WTC11 (cell line): ENCODE data around the gene PGM3. TPM values are rescaled to one million over a fixed set of nuclear protein-coding genes. Genes with fewer than 3 reads are reported as not detected.

Experiments
- ATAC-seq: fragments of 200-7000 bp; cut with Tn5 transposase; 2 replicates; pipeline ENCODE4 v1.10.0; 2021; ENCODE audit warnings: mild to moderate bottlenecking, moderate library complexity
- CTCF ChIA-PET: fragments of 300-600 bp; sonication (Branson Sonifier 250); formaldehyde crosslinking; loops from one replicate; lab custom pipeline; 2021; ENCODE audit warnings: antibody characterized with exemption; lab: Charles Lee
- POLR2A ChIA-PET: fragments of 350-600 bp; sonication (Branson Sonifier 250); formaldehyde crosslinking; loops from one replicate; lab custom pipeline; 2021; ENCODE audit warnings: antibody characterized with exemption; lab: Charles Lee
- DNase-seq: peaks from one replicate; pipeline ENCODE4 v3.0.0; 2021; ENCODE audit warnings: low spot score
- H3K27ac Mint-ChIP-seq: 2 replicates; pipeline ENCODE4 v1.8.0; 2021; ENCODE audit warnings: mixed read lengths
- H3K27me3 Mint-ChIP-seq: 2 replicates; pipeline ENCODE4 v1.8.0; 2021; ENCODE audit warnings: low read depth, mild to moderate bottlenecking, moderate library complexity, mixed read lengths
- H3K36me3 Mint-ChIP-seq: 2 replicates; pipeline ENCODE4 v1.8.0; 2021; ENCODE audit warnings: mixed read lengths
- H3K4me1 Mint-ChIP-seq: 2 replicates; pipeline ENCODE4 v1.8.0; 2022; ENCODE audit warnings: mixed read lengths
- H3K4me3 Mint-ChIP-seq: 2 replicates; pipeline ENCODE4 v1.8.0; 2021; ENCODE audit warnings: mild to moderate bottlenecking, moderate library complexity, mixed read lengths
- H3K9me3 Mint-ChIP-seq: 2 replicates; pipeline ENCODE4 v1.8.0; 2021; ENCODE audit warnings: mixed read lengths
- CREM ChIP-seq: sonication (generic); formaldehyde crosslinking; IDR thresholded peaks from 2 replicates; pipeline ENCODE4 v1.8.1; 2022; ENCODE audit warnings: mild to moderate bottlenecking, missing genetic modification reagents, moderate library complexity
- FOXJ3 ChIP-seq: sonication (generic); formaldehyde crosslinking; IDR thresholded peaks from 2 replicates; pipeline ENCODE4 v1.9.0; 2021; ENCODE audit warnings: missing genetic modification reagents, mild to moderate bottlenecking, borderline replicate concordance
- MAX ChIP-seq: sonication (generic); formaldehyde crosslinking; IDR thresholded peaks from 2 replicates; pipeline ENCODE4 v1.8.0; 2022; ENCODE audit warnings: mild to moderate bottlenecking, missing genetic modification reagents
- NR3C1 ChIP-seq: sonication (generic); formaldehyde crosslinking; conservative IDR thresholded peaks from 2 replicates; pipeline ENCODE4 v1.8.1; 2023; ENCODE audit warnings: low read depth, mild to moderate bottlenecking, missing genetic modification reagents
- OVOL2 ChIP-seq: fragments of 250-450 bp; sonication (Bioruptor Pico); IDR thresholded peaks from 2 replicates; pipeline ENCODE4 v1.9.0; 2021; ENCODE audit warnings: mild to moderate bottlenecking, borderline replicate concordance
- ZBTB21 ChIP-seq: sonication (generic); formaldehyde crosslinking; IDR thresholded peaks from 2 replicates; pipeline ENCODE4 v1.8.1; 2023; ENCODE audit warnings: mild to moderate bottlenecking, missing genetic modification reagents, borderline replicate concordance
- ZMAT4 ChIP-seq: fragments of 250-450 bp; sonication (Bioruptor Pico); IDR thresholded peaks from 2 replicates; pipeline ENCODE4 v1.9.0; 2021; ENCODE audit warnings: mild to moderate bottlenecking
- total RNA-seq: library from RNA; stranded (reverse); gene quantifications from 3 replicates; pipeline ENCODE4 v1.2.3, GENCODE V29; 2021
- TF ChIP-seq, protein P1 (sequence below): sonication (generic); formaldehyde crosslinking; IDR thresholded peaks from 2 replicates; pipeline ENCODE4 v1.8.1; 2023; ENCODE audit warnings: mild to moderate bottlenecking, missing genetic modification reagents, borderline replicate concordance
- TF ChIP-seq, protein P2 (sequence below): fragments of 250-450 bp; sonication (Bioruptor Pico); IDR thresholded peaks from 2 replicates; pipeline ENCODE4 v1.9.0; 2021; ENCODE audit warnings: mild to moderate bottlenecking
- TF ChIP-seq, protein P3 (sequence below): sonication (generic); formaldehyde crosslinking; IDR thresholded peaks from 2 replicates; pipeline ENCODE4 v1.8.0; 2023; ENCODE audit warnings: missing genetic modification reagents, mild to moderate bottlenecking, borderline replicate concordance
- TF ChIP-seq, protein P4 (sequence below): sonication (generic); formaldehyde crosslinking; IDR thresholded peaks from 2 replicates; pipeline ENCODE4 v1.8.0; 2022; ENCODE audit warnings: mild to moderate bottlenecking, missing genetic modification reagents
- TF ChIP-seq, protein P5 (sequence below): fragments of 250-450 bp; sonication (Bioruptor Pico); IDR thresholded peaks from 2 replicates; pipeline ENCODE4 v1.9.0; 2021; ENCODE audit warnings: mild to moderate bottlenecking, borderline replicate concordance
- TF ChIP-seq, protein P6 (sequence below): sonication (generic); formaldehyde crosslinking; IDR thresholded peaks from 2 replicates; pipeline ENCODE4 v1.8.1; 2022; ENCODE audit warnings: low read depth, missing genetic modification reagents, borderline replicate concordance
- TF ChIP-seq, protein P7 (sequence below): sonication (generic); formaldehyde crosslinking; IDR thresholded peaks from 2 replicates; pipeline ENCODE4 v1.8.1; 2023; ENCODE audit warnings: mild to moderate bottlenecking, missing genetic modification reagents

PGM3 gene
- total RNA-seq, 1 experiment from 2014 or later: 70.0 TPM

GRCh38 chr6:83160167-83160566 lies 32.9 kb downstream of the PGM3 start:
- Mint-ChIP-seq H3K27ac (no peak overlapping the region), H3K9me3 (no peaks in the 10 kb centered on the region), H3K36me3 (peaks cover 31% of the 10 kb centered on the region), H3K27me3 (no peaks in the 10 kb centered on the region), H3K4me3 (no peak overlapping the region), H3K4me1 (no peaks in the 10 kb centered on the region)
- DNase-seq (no peak), ATAC-seq (no peak)
- ChIA-PET POLR2A (no interaction called here), CTCF (interaction anchor here (1.1 kb wide), 1 partner anchor 354 kb away, joined by 3 read pairs; no protein-coding TSS in a partner anchor)
- no peak for TF ChIP-seq NR3C1 (CRISPR knock-in tag)
- TF ChIP-seq, protein P1, sequence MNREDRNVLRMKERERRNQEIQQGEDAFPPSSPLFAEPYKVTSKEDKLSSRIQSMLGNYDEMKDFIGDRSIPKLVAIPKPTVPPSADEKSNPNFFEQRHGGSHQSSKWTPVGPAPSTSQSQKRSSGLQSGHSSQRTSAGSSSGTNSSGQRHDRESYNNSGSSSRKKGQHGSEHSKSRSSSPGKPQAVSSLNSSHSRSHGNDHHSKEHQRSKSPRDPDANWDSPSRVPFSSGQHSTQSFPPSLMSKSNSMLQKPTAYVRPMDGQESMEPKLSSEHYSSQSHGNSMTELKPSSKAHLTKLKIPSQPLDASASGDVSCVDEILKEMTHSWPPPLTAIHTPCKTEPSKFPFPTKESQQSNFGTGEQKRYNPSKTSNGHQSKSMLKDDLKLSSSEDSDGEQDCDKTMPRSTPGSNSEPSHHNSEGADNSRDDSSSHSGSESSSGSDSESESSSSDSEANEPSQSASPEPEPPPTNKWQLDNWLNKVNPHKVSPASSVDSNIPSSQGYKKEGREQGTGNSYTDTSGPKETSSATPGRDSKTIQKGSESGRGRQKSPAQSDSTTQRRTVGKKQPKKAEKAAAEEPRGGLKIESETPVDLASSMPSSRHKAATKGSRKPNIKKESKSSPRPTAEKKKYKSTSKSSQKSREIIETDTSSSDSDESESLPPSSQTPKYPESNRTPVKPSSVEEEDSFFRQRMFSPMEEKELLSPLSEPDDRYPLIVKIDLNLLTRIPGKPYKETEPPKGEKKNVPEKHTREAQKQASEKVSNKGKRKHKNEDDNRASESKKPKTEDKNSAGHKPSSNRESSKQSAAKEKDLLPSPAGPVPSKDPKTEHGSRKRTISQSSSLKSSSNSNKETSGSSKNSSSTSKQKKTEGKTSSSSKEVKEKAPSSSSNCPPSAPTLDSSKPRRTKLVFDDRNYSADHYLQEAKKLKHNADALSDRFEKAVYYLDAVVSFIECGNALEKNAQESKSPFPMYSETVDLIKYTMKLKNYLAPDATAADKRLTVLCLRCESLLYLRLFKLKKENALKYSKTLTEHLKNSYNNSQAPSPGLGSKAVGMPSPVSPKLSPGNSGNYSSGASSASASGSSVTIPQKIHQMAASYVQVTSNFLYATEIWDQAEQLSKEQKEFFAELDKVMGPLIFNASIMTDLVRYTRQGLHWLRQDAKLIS (CRISPR knock-in tag): no peak
- TF ChIP-seq ZBTB21 (CRISPR knock-in tag): no peak
- TF ChIP-seq, protein P2, sequence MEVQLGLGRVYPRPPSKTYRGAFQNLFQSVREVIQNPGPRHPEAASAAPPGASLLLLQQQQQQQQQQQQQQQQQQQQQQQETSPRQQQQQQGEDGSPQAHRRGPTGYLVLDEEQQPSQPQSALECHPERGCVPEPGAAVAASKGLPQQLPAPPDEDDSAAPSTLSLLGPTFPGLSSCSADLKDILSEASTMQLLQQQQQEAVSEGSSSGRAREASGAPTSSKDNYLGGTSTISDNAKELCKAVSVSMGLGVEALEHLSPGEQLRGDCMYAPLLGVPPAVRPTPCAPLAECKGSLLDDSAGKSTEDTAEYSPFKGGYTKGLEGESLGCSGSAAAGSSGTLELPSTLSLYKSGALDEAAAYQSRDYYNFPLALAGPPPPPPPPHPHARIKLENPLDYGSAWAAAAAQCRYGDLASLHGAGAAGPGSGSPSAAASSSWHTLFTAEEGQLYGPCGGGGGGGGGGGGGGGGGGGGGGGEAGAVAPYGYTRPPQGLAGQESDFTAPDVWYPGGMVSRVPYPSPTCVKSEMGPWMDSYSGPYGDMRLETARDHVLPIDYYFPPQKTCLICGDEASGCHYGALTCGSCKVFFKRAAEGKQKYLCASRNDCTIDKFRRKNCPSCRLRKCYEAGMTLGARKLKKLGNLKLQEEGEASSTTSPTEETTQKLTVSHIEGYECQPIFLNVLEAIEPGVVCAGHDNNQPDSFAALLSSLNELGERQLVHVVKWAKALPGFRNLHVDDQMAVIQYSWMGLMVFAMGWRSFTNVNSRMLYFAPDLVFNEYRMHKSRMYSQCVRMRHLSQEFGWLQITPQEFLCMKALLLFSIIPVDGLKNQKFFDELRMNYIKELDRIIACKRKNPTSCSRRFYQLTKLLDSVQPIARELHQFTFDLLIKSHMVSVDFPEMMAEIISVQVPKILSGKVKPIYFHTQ (CRISPR knock-in tag): no peak
- TF ChIP-seq ZMAT4: no peak
- no peak for TF ChIP-seq FOXJ3 (CRISPR knock-in tag)
- TF ChIP-seq, protein P3, sequence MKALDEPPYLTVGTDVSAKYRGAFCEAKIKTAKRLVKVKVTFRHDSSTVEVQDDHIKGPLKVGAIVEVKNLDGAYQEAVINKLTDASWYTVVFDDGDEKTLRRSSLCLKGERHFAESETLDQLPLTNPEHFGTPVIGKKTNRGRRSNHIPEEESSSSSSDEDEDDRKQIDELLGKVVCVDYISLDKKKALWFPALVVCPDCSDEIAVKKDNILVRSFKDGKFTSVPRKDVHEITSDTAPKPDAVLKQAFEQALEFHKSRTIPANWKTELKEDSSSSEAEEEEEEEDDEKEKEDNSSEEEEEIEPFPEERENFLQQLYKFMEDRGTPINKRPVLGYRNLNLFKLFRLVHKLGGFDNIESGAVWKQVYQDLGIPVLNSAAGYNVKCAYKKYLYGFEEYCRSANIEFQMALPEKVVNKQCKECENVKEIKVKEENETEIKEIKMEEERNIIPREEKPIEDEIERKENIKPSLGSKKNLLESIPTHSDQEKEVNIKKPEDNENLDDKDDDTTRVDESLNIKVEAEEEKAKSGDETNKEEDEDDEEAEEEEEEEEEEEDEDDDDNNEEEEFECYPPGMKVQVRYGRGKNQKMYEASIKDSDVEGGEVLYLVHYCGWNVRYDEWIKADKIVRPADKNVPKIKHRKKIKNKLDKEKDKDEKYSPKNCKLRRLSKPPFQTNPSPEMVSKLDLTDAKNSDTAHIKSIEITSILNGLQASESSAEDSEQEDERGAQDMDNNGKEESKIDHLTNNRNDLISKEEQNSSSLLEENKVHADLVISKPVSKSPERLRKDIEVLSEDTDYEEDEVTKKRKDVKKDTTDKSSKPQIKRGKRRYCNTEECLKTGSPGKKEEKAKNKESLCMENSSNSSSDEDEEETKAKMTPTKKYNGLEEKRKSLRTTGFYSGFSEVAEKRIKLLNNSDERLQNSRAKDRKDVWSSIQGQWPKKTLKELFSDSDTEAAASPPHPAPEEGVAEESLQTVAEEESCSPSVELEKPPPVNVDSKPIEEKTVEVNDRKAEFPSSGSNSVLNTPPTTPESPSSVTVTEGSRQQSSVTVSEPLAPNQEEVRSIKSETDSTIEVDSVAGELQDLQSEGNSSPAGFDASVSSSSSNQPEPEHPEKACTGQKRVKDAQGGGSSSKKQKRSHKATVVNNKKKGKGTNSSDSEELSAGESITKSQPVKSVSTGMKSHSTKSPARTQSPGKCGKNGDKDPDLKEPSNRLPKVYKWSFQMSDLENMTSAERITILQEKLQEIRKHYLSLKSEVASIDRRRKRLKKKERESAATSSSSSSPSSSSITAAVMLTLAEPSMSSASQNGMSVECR (CRISPR knock-in tag): no peak
- no peak for TF ChIP-seq CREM (CRISPR knock-in tag)
- TF ChIP-seq, protein P4, sequence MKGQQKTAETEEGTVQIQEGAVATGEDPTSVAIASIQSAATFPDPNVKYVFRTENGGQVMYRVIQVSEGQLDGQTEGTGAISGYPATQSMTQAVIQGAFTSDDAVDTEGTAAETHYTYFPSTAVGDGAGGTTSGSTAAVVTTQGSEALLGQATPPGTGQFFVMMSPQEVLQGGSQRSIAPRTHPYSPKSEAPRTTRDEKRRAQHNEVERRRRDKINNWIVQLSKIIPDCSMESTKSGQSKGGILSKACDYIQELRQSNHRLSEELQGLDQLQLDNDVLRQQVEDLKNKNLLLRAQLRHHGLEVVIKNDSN (CRISPR knock-in tag): no peak
- TF ChIP-seq, protein P5, sequence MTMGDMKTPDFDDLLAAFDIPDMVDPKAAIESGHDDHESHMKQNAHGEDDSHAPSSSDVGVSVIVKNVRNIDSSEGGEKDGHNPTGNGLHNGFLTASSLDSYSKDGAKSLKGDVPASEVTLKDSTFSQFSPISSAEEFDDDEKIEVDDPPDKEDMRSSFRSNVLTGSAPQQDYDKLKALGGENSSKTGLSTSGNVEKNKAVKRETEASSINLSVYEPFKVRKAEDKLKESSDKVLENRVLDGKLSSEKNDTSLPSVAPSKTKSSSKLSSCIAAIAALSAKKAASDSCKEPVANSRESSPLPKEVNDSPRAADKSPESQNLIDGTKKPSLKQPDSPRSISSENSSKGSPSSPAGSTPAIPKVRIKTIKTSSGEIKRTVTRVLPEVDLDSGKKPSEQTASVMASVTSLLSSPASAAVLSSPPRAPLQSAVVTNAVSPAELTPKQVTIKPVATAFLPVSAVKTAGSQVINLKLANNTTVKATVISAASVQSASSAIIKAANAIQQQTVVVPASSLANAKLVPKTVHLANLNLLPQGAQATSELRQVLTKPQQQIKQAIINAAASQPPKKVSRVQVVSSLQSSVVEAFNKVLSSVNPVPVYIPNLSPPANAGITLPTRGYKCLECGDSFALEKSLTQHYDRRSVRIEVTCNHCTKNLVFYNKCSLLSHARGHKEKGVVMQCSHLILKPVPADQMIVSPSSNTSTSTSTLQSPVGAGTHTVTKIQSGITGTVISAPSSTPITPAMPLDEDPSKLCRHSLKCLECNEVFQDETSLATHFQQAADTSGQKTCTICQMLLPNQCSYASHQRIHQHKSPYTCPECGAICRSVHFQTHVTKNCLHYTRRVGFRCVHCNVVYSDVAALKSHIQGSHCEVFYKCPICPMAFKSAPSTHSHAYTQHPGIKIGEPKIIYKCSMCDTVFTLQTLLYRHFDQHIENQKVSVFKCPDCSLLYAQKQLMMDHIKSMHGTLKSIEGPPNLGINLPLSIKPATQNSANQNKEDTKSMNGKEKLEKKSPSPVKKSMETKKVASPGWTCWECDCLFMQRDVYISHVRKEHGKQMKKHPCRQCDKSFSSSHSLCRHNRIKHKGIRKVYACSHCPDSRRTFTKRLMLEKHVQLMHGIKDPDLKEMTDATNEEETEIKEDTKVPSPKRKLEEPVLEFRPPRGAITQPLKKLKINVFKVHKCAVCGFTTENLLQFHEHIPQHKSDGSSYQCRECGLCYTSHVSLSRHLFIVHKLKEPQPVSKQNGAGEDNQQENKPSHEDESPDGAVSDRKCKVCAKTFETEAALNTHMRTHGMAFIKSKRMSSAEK (CRISPR knock-in tag): no peak
- TF ChIP-seq, protein P6, sequence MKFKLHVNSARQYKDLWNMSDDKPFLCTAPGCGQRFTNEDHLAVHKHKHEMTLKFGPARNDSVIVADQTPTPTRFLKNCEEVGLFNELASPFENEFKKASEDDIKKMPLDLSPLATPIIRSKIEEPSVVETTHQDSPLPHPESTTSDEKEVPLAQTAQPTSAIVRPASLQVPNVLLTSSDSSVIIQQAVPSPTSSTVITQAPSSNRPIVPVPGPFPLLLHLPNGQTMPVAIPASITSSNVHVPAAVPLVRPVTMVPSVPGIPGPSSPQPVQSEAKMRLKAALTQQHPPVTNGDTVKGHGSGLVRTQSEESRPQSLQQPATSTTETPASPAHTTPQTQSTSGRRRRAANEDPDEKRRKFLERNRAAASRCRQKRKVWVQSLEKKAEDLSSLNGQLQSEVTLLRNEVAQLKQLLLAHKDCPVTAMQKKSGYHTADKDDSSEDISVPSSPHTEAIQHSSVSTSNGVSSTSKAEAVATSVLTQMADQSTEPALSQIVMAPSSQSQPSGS: no peak
- no peak for TF ChIP-seq MAX (CRISPR knock-in tag)
- TF ChIP-seq OVOL2 (CRISPR knock-in tag): no peak
- TF ChIP-seq, protein P7, sequence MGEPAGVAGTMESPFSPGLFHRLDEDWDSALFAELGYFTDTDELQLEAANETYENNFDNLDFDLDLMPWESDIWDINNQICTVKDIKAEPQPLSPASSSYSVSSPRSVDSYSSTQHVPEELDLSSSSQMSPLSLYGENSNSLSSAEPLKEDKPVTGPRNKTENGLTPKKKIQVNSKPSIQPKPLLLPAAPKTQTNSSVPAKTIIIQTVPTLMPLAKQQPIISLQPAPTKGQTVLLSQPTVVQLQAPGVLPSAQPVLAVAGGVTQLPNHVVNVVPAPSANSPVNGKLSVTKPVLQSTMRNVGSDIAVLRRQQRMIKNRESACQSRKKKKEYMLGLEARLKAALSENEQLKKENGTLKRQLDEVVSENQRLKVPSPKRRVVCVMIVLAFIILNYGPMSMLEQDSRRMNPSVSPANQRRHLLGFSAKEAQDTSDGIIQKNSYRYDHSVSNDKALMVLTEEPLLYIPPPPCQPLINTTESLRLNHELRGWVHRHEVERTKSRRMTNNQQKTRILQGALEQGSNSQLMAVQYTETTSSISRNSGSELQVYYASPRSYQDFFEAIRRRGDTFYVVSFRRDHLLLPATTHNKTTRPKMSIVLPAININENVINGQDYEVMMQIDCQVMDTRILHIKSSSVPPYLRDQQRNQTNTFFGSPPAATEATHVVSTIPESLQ (CRISPR knock-in tag): no peak
